HEK293 (cell line): ENCODE data around the gene BTBD19.

ENCODE experiments used
- MEIS1 ChIP-seq: sonication (generic); formaldehyde crosslinking; IDR thresholded peaks from 2 replicates; pipeline ENCODE4 v1.8.1; 2022; ENCODE audit warnings: missing genetic modification reagents, mild to moderate bottlenecking, borderline replicate concordance
- ZNF121 ChIP-seq: fragments of 450-650 bp; formaldehyde crosslinking; IDR thresholded peaks from 2 replicates; pipeline ENCODE4 v1.5.1; 2016; ENCODE audit warnings: missing biosample characterization, missing genetic modification characterization
- ZNF404 ChIP-seq: fragments of 450-650 bp; formaldehyde crosslinking; IDR thresholded peaks from 2 replicates; pipeline ENCODE4 v1.5.1; 2017; ENCODE audit warnings: missing biosample characterization, missing genetic modification characterization
- TF ChIP-seq, protein P1 (sequence below): fragments of 450-650 bp; formaldehyde crosslinking; IDR thresholded peaks from 2 replicates; pipeline ENCODE4 v1.5.1; 2016; ENCODE audit warnings: missing biosample characterization, missing genetic modification characterization
- TF ChIP-seq, protein P2 (sequence below): fragments of 450-650 bp; formaldehyde crosslinking; IDR thresholded peaks from 2 replicates; pipeline ENCODE4 v1.5.1; 2016; ENCODE audit warnings: missing biosample characterization, missing genetic modification characterization

DNA sequence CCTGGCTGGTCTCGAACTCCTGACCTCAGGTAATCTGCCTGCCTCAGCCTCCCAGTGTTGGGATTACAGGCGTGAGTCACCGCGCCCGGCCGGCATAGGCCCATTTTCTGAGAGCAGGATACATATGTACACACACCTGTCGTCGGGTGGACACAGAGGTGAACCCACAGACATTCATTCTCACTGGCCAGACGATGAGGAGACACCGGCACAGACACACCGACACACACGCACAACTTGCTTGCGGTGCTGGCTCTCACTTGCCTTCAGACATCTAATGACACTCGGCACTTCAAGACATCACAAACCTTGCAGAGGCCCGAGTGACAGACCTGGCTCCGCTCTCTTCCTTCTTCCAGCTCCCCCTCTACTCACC, 34.2 kb downstream of the BTBD19 start:
- TF ChIP-seq, protein P1, sequence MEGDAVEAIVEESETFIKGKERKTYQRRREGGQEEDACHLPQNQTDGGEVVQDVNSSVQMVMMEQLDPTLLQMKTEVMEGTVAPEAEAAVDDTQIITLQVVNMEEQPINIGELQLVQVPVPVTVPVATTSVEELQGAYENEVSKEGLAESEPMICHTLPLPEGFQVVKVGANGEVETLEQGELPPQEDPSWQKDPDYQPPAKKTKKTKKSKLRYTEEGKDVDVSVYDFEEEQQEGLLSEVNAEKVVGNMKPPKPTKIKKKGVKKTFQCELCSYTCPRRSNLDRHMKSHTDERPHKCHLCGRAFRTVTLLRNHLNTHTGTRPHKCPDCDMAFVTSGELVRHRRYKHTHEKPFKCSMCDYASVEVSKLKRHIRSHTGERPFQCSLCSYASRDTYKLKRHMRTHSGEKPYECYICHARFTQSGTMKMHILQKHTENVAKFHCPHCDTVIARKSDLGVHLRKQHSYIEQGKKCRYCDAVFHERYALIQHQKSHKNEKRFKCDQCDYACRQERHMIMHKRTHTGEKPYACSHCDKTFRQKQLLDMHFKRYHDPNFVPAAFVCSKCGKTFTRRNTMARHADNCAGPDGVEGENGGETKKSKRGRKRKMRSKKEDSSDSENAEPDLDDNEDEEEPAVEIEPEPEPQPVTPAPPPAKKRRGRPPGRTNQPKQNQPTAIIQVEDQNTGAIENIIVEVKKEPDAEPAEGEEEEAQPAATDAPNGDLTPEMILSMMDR (tag by site-specific recombination) = no peak
- TF ChIP-seq MEIS1 (CRISPR knock-in tag) = no peak
- TF ChIP-seq, protein P2, sequence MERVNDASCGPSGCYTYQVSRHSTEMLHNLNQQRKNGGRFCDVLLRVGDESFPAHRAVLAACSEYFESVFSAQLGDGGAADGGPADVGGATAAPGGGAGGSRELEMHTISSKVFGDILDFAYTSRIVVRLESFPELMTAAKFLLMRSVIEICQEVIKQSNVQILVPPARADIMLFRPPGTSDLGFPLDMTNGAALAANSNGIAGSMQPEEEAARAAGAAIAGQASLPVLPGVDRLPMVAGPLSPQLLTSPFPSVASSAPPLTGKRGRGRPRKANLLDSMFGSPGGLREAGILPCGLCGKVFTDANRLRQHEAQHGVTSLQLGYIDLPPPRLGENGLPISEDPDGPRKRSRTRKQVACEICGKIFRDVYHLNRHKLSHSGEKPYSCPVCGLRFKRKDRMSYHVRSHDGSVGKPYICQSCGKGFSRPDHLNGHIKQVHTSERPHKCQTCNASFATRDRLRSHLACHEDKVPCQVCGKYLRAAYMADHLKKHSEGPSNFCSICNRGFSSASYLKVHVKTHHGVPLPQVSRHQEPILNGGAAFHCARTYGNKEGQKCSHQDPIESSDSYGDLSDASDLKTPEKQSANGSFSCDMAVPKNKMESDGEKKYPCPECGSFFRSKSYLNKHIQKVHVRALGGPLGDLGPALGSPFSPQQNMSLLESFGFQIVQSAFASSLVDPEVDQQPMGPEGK (tag by site-specific recombination) = no peak
- TF ChIP-seq ZNF121 (tag by site-specific recombination) = no peak
- no peak for TF ChIP-seq ZNF404 (tag by site-specific recombination)
